Dedifferentiated amniotic fluid mesenchymal stem cell (primary cell): ENCODE results near the gene DPP4.

Experiments
- DNase-seq: peaks from one replicate; pipeline ENCODE4 v3.0.0-alpha.2; 2016; ENCODE audit errors: extremely low spot score

The DPP4 gene

DNA sequence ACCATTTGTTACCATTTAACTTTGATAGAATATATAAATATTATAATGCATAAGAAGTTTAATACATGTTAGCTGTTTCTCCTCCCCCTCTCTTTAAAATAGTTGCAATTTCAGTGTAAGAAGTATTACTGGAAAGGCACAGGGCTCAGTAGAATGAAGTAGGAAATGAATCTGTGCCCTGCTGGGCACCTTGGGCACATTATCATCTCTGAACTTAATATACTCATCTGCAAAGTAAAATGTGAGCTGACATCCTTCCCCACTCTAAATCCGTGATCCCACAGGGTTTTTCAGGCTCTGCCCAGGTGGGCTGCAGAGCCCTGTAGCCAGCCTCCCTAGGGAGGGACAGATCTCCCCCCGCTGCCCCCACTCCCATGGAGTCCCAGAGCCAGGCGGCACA, 56.8 kb downstream of the DPP4 start:
- DNase-seq = no peak

DNA sequence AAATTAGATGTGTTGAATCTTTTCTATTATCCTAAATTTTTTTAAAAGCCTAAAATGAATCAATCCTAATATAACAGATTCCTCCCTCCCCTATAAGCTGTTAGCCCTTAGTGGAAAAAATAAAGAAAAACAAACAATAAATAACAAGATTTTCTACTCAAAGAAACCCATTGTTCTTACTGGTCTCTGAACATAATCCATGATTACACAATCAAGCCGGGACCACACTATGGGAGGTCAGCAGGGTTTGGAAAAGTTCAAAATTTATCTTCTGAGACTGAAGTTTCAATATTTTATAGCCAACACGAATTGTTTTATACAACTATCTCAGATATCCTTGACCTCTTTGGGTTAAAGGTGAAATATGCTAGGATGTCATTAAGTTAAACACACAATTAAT, 57.9 kb downstream of the DPP4 start:
- no peak for DNase-seq

DNA sequence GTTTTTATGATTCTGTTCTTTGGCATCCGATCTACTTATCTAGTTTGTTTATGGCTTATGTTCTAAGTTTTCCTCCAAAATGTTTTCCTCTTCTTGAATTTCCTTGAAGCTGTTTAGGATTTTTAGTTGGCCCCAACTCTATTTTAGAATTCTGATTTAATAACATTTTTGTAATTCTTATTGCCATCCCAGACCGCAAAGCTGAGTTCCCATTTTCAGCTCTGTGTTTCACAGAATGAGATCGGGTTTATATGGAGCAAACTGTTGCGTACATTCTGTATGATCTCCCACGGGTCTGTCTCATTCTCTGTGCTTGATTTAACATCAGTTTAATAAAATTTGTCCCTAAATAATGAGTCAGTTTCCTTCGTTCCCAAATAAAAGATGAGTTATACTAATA, 59.3 kb downstream of the DPP4 start:
- no peak for DNase-seq

DNA sequence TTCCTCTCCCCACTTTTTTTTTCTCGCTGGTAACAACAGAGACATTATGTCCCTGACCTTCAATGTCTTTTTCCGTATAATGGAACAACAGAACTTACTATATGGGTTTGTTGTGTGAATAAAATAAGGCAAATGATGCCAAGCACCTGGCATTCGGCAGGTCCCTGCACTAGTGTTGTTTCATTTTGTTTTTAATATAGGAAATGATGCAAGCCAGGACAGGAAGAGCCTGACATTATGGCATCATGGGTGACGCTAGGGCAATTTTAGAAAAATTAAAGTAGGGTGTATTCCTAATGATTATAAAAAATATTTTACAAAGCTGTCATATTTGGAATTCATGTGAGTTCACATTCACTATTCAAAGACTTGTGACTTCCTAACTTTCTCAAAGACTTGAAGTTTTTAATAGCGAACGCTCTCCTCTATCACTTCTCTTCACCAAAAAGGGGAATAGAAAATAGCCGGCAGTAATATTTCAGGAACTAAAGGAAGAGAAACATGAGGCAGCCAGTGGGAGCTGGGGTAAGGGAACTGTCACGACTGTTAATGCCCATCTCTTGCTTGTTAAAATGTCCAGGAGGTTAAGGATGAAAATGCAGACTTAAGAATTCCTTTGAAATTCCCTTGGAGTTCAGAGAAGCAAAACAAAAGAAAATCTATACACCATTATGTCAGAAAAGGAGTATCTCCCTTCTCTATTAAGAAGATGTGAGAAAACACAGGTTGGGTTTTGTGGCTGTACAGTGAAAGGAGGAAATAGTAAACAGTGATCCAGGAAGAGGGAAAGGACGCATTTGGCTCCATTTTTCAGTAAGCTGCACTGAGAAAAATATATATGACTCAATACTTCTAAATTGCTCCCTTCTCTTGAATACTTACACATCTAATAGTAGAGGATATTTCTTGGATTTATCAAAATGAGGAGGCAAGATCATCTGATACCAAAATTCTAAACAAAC, 60.2 kb downstream of the DPP4 start:
- no peak for DNase-seq

DNA sequence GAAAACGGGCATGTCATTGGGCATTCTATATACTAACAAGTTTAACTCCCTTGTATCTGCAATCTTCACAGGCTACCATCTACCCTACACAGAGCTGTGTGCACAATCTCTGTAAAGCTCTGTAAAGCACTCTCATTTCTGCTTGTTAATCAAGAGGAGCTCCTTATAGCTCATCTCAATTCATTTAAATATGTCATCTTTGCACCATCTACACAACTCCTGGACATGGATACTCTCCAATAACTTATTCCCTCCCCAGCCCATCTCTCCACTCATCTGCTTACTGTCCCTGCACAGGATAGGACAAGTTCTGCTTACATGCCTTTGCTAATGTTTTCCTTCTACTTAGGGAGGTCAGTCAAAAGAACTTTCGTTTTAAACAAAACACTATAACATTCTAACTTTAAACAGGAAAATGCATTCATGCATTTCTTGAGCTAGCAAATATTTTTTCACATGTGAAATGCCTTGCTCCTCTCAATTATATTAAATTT, 61.4 kb downstream of the DPP4 start:
- no peak for DNase-seq

DNA sequence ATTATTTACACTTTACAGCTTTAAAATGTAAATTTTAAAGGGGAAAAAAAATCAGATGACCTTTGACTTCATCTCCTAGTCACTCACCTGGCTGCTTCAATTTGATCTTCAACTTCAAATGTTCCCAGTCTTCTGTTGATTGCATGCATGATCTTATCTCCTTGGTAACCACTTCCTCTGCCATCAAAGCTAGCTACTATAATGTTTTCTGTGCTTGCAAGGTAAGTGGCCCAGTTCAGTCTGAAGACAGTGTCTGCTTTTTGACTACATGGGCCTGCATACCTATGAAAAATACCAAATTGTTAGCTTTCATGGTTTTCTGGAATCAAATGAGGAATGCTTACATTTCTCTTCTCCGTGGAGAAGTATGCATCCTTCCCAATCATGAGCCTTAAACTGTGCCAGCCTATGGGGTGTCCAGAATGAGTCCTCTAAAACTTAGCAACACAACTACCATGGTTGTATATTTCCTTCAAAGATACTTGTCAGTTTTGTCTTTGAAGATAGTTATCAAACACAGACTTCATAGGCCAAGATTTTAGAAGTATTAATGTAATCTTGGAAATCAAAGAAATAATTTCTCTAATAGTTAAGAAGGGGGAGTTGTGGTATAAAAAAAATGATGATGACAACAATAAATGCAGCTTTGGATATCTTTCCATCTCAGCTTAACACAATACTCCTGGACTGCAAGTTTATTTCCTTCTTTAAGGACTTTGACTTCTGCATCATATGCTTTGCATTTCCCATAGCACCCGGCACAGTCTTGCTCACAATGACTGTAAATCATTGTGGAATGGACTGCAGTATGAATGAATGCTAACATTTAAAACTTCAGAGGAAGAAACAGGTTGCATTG, 62.1 kb downstream of the DPP4 start:
- DNase-seq = no peak

DNA sequence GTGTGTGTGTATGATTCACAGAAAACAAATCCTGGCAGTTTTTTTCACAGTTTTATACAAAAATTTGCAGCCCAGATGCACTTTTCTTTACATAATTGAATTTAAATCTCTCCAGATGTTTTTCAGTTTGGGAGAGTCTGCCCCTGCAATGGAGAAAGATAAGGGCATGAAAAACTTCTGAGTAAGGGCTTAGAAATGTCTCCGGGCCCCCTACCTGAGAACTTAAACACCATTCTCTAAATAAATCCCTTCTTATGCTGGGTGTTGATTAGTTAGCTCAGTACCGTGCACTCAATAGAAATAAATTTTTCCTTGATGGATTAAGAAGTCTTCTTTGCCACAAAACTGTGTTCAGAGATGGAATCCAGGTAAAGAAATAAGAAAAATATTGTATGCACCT, 64.5 kb downstream of the DPP4 start:
- DNase-seq = no peak

DNA sequence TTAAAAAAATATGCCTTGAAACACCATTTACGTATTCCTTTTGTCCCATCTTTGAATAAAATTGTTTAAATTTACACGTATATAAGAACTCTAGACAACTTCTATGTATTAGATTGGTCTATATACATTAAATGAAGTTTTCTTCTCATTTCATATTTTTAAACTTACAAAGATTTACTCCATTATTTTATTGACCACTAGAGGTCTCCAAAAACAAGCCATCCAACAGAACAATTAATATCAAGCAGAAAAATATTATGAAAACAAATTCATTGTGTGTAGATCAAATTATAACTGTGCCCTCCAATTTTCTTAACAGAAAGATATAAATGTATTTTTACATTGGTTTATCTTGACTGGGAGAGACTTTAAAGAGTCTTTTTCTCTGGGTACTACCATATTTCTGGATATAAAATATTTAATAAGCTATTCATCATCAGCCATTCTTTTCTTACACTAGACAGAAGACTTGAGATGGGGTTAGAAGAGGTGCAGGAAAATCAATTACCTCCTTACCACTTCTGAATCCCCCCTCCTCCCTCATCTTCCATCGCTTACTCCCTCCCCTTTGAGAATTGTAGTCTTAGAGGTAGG, 66.5 kb downstream of the DPP4 start:
- DNase-seq = no peak

DNA sequence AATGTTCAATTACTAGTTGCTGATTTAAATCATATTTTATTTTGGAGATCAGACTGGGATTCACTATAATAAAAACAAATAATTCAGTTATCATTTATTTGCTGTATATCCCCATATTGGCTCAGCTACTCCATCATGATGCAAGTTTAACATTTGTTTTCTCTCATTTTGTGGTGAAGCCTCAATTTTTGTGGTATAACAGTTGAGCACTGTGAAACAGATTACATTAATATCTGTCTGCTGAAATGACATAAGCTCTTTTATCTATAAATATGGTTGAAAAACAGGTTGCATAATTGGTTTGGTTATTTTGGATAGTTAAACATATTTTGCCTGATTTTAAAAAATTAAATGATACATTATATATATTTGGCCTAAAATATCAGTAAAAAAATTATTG, 67.7 kb downstream of the DPP4 start:
- no peak for DNase-seq

DNA sequence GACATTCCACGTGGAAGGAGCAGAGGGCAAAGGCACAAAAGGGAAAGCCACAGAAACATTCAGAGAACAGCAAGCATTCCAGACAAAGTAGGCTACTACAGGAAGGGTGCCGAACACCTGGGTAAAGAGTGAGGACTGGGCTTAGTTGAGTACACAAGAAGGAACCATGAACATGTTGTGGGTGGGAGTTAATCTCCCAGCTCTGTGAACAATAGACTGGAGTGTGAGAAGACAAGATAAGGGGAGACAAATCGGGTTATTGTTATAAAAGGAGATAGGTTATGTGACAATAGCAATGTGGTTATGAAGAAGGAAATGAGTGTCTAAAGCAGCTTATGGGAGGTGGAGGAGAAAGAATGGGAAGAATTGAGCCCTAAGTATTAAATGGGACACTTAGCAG, 70.0 kb downstream of the DPP4 start:
- no peak for DNase-seq

DNA sequence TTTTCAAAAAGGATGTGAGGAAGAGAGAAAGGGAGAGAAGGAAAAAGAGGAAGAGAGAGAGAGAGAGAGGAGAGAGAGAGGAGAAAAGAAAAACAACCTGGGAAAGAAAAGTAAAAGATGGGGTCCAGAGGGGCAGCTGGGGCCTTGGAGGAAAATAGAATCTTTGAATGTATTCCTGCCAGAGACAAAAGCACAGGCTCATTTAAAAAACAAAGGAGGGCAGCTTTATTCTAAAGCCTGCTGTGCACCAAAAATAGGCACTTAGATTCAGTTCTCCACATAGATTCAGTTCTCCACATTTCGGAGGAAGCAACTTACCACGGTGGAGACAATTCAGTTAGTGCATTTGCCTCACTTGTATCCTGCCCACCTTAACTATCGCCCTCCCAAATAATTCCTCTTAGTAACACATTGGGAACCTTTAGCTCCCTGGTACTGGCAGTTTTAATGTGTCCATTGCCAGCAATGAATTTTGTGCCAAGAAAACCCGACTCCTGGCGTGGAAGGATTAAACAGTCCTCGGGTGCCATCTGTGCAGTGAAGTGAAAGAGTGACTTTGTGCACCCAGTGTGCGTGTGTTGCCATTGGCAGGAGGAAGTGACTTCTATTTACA, 71.3 kb downstream of the DPP4 start:
- DNase-seq = no peak

DNA sequence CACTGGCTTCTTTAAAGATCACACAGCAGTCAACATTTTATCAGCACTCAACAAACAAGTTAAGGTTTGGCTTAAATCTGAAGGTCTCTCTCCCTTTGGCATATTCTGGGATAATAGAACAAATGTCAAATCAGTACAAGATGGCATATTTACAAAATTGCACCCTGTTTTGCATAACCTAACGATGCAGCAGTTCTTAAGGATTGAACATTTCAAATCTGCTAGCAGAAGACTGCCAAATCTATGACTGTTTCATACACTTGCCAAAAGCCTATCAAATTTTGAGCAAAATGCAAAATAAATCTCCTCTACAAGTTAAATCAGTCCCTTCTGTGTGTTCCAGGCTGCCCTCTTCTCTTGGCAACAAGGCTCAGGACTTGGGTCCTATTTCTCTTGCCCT, 73.6 kb downstream of the DPP4 start:
- DNase-seq = no peak

DNA sequence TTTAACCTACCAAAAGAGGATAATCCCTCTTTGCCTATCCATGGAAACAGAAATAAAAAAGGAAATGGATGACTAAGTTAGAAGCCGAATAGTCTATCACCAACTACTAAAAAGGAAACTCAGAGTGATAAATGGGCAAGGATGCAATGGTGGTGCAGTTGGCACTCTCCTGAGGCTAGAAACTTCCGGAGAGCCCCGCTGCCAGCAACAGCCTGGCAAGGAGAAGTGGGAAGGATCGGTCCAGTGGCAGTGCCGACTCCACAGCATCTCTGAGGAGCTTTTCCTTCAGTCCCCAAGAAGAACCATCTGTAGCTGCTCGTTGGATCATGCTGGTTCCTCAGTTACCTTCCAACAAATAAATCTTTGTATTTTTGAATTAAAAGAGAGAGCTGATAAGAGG, 74.7 kb downstream of the DPP4 start:
- DNase-seq = no peak

DNA sequence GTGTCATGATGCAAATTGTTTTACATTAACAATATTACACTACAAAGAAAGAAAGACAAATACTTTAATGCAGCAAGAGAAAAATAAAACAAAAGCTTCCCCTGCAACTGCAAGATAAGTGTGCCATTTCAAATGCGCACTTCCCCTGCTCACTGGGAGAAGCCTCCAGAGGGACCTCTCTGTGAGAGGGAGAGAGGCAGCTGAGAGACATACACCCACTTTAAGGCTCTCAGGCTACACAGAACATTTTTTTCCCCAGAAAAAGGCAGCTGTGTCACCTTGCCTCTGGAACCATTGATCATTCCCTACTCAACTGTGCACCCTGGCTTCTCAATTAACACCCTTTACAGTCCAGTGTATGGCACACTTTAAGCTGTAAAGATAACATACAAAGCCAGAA, 75.2 kb downstream of the DPP4 start:
- DNase-seq = no peak

DNA sequence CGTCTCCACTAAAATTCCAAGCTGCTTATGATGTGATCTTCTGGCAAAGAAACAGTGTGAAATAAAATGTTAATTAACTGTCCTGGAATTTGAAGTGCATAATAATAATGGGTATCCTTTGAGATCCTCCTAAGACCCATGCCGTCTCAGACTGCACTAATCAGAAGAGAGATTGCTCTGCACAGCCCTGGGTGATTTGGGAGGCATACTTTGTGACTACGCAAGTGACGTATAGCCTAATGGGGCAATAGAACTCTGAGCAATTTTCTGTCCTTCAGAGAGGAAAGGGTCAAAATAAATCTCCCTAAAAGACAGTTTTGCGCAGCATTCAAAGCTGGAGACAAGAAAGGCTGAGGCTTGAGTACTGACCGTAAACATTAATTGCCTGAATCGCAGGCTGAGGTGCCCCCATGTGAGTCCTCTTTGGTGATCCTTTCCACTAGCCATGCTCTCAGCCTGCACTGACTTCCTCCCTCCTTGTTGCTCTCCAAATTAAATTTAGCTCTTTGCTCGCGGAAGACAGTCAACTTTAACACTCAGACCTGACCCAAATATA, 76.0 kb downstream of the DPP4 start:
- no peak for DNase-seq

DNA sequence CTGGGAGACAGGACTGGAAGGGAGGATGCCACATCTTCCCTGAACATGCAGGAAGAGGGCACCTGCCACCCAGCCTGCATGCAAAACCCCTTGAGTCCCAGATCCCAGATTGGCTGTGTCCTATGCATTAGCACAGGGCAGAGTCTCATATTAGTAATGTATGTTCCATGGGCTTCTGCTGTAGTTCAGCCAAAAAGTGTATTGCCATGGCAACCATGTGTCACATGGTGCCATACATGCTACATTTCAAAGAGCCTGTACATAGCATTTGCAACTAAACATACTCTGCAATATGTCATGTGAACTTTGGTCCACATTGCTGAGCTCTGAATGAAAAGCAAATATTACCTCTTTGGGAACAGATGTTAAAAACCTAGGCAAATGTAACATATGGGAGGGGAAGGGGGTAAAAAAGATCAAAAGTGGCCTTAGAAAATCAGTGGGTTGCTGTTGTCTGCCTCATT, 78.4 kb downstream of the DPP4 start:
- no peak for DNase-seq

DNA sequence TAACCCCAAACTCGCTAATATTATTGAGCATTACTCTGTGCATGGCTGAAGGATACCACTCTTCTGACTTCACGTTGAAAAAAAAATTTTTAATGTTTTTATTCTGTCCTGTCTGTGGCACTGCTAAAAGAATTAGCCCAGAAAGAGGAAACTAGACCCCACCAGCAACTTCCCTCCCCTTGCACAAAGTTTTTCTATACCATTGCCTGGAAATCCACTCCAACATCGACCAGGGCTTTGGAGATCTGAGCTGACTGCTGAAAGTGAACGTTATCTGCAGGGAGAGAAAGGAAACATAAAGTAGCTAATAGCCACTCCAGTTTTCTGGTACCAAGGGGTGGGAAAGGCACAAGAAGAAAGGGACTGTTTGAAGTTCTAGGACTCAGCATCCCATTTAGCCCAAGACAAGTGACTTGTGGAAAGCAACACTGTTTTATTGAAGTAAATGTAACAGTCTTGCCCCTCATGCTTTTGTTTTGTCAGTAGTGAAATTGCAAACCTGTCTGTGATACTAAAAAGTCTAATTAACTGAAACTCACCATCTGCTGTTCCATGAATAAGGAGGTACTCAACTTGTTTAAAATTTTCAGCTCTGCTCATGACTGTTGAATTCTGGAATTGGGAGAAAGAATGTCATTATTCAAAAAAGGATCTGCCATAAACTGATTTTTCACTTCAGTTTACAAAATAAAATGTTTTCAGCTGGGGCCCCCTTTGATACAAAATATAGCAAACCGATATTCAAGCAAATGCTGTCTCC, 79.1 kb downstream of the DPP4 start:
- DNase-seq = no peak

DNA sequence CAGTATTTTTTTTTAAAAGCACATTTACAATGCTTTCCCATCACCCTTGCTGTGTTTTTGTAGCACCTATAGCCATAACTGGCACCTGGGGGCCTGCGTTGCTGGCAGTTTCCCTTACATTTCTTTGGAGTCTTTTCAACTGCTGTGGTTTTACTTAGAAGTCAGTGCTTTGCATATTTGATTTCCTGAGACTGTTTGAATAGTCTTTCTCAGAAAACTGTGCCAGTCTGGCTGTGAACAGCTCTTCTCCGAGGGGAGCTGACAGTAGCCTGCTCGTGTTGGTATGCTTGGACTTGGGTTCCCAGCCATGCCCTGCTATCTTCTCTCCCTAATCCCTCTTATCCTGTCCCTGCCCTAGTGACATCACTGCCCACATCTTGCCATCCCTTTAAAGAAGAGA, 81.5 kb downstream of the DPP4 start:
- DNase-seq = no peak

DNA sequence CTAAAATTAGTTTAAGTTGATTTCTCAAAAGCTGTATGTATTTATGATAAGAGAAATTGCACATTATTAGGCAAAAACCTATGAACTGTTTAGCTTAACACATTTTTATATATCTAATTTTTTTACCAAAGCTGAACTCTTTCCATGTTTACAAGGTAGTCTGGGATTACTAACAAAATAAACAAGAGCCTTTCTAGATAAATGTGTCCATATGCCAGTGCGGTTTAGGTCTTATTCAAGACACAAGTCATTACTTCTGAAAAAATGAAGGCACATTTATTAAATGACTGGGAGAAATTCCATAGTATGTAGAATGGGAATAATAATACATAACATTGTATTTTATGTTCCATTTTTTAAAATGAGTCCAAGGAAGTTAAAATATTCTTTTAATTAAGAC, 82.0 kb downstream of the DPP4 start:
- DNase-seq = no peak

DNA sequence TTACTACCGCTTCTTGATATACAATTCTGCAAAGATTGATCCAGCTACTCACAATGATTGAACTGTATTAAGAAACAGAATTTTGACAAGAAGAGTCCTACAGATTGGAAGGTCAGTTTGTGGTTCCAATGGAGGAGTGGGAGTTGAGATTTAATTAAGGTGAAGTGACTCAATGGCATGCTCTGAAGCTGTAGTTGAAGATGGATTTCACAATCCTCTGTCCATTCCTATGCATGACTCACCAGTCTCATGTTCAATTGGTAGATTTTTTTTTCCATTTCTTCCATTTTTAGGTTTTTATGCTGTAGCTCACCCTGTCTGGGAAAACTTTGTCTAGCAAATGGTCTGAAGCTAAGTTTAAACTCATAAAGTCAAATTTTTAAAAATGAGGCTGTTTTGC, 83.3 kb downstream of the DPP4 start:
- peak; percentile 83 for DNase-seq

DNA sequence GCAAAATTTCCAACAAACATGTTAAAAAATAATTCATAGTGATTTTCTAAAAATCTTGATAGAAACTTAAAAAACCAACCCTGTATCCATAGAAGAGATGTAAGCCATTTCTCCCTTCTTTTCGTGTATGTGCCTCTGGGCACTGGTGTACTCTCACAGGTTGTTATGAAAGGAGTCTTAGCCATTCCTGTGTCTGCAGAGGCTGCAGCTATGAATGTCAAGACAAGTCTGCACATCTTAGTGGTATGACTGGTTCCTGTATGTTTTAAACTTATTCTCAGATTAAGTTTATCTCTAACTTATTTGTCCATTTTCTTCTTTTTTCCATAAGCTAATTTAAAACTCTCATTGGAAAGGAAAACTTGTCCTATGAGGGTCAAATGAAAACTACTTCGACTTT, 84.0 kb downstream of the DPP4 start:
- DNase-seq = no peak
